GM18867 (cell line): ENCODE results near the gene UNC5B.
"Not testable (repeated sequence)": the region's sequence is repeated elsewhere in the genome, so short reads cannot be mapped to it uniquely, and the experiment has no call there.

ENCODE experiments used
- ATAC-seq: cut with Tn5 transposase; IDR thresholded peaks from one replicate; pipeline ENCODE4 v1.9.1; 2021; ENCODE audit warnings: mild to moderate bottlenecking, moderate library complexity; ENCODE audit not compliant: unreplicated experiment

The UNC5B gene

DNA sequence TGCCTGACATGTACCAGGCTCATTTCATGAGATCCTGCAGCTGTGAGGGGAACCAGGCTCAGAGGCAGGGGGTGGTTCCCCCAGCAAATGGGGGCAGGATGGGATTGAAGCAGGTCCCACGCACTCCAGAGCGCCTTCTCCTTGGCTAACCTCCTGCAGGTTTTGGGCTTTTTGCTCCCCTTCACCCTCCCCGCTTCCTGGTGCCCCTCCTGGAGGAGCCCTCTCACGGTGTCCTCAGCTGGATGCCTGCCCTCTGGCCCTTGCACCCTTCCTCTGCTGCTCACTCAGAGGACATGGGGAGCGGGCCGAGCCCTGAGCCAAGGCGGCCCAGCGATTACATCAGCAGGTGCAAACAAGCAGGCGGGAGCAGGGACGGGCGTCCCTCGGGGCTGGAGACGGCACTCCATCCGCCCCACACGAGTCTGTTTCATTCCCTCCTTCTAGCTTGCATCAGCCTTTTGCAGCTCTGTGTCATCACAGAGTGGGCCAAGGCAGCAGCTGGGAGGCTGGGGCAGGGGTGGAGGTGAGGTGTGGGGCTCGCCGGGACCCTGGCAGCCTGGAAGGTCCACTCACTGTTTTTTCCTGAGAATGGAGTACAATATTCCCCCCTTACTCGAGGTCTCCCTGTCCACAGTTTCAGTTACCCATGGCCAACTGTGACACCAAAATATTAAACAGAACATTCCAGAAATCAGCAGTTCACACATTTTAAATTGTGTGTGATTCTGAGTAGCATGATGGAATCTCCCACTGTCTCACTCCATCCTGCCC, 54.0 kb downstream of the UNC5B start:
- ATAC-seq = no peak

DNA sequence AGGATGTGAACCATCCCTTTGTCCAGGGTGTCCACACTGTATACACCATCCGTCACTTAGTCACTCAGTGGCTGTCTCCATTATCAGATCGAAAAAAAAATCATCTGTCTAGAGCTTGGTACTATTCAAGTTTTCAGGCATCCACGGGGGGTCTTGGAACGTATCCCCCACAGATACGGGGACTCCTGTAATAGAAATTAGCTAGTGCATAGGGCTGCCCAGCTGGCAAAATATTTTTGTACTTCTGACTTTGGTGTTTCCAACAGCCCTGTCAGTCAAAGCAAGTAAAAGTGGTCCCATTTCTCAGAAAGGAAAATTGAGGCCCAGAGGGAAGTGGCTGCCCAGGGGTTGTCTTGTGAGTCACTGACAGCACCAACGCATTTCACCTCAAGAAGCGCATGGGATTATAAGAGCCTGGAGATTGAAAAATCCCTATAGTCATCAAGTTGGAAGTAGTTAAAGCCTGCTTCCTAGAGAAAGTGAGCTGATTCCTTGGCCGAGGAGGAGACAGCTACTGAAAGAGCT, 54.6 kb downstream of the UNC5B start:
- ATAC-seq = no peak

DNA sequence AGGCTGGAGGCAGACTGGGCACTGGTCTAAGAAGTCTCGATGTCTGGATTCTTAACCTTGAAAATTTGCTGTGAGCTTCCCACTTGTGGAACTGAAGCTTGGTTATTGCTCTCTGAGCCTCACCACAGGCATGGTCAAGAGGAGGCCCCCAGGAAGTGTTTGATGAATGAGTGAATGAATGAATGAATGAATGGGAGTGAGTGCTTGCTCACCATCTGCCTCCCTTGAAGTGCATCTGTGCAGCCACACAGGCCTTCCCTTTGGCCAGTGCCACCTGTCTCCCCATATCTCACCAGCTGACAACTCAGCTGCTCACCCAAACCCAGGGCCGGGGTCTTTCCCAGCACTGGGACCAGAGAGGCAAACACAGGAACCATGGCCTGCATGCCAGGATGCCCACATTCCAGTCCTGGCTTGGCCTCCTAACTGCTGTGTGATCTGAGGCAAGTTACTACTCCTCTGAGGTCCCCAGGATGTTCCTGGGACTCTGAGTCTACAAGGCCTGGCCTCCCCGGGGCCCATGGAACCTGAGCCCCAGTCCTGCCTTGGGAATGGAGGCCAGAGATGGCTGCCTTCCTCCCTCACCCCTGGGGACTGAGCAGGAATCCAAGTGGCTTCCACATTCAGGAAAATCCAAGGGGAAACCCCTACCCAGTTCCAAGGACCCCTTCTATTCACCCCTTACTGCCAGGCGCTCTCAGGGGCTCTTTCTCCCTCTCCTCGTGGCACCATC, 55.3 kb downstream of the UNC5B start:
- no peak for ATAC-seq

DNA sequence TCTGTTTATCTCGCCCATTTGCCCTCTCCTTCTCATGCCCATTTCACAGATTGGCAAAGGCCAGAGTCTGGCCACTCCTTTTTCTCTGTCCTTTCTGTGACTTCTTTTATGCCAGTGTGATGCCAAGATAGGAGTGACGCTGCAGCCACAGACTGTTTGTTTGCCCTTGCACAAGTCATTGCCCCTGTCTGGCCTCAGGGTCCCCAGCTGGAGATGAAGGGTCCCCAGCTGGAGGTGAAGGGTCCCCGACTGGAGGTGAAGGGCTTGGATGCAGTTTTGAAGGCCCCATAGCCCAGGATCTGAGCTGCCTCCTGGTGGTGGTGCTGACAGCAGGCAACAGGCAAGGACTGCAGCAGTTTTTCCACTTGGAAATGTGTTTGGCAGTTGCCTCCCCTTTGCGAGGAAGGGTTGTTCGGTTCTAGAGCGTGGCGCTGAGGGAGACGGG, 55.9 kb downstream of the UNC5B start:
- no peak for ATAC-seq

DNA sequence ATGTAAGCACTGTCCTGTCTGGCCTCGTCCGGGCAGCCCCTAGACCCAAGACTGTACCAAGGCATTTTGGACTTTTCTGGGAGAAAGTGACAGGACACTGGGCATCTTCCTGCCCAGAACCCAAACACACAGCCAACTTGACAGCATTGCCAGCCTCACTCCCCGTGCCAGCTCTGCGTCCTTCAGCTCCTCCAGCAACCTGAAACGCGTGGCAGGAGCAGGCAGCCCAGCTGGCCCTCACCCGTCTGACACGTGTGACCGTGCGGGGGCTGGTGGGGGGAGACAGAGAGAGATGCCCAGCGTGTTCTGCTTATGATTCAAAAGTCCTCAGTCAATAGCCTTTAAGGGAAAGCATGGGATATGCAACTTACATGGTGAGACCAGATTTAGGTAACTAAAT, 56.4 kb downstream of the UNC5B start:
- no peak for ATAC-seq

DNA sequence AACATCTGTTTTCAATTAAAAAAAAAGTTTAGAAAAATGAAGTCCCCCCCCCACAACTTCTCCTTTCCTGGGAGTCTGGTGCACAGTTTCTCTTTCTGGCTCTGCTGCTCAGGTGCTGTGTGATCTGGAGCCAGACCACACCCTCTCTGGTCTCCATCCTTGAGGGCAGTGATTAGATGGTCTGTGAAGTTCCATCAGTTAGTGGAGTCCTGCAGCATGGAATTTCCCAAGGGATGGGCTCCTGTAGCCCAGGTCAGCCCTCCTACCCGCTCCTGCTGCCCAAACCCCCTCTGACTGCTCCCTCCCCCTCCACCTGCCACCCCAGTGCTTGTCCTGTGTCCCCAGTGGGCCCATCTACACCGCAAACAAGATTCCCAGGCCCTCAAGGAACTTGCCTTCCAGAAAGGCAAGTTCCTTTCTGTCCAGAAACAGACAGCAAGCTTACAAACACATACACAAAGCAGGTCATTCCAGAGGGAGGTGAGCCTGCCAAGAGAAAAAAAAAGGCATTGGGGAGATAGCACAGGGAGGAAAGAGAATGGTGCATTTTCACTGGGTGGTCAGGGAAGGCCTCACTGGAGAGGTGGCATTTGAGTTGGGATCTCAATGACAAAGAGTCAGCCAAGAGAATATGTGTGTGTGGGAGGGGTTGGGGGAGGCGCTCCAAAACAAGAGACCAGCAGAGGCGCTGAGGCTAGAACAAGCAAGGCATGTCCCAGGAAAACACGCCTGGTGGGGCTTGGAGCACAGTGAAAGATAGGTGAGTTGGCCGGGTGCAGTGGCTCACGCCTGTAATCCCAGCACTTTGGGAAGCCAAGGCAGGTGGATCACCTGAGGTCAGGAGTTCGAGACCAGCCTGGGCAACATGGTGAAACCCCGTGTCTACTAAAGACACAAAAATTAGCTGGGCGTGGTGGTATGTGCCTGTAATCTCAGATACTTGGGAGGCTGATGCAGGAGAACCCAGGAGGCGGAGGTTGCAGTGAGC, 57.2 kb downstream of the UNC5B start:
- ATAC-seq = no peak

DNA sequence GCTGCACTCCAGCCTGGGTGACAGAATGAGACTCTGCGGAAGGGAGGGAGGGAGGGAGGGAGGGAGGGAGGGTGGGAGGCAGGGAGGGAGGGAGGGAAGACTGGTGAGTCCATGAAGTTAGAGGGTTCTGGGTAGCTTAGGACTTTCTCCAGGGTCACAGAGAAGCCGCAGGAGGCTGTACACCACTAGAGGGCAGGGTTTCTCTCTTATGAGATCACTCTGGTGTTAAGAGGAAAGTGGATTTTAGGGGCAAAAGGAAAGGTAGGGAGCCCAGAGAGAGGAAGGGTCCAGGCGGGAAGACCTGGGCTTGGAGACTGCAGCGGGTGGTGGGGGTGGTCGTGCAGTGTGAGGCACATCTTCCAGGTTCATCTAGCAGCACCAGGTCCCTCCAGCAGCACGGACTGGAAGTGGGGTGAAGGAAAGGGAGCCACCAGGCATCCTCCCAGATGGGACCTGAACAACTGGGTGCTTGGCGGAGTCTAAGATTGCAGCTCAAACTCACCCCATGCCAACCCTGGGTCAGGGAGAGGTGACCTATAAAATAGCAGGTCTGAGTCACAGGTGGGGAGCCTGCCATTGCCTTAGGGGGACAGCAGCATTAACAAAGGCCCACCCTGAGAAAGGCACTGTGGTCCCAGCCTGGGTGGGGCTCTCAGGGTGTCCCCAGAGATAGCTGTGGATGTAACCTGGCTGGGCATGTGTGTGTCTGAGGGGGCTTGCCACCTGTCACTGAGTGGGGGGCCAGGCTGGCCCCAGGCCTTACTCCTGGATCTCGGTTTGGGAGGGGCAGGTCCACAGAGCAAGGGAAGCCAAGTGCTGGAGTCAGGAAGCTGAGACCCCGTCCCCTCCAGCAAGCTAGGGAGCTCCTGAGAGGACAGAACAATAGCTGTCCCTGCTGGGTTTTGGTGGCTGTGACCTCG, 58.2 kb downstream of the UNC5B start:
- ATAC-seq = no peak

DNA sequence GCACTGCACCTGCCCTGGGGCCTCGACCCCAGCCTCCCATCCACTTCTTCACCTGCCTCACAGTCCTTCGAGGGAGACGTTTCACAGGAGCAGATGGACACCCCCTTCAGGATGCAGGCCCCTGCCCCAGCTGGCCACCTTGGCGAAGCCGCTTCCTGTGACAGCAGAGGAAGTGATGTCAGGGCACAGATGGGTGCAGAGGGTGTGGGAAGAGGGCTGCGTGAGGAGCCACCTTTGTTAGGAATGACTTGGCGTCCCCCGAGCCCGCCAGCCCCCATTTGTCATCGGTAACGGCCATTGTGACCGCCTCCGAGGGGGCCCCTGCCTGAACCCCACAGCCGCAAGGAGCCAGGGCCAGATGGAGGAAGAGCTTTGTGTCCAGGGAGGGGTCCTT, 59.3 kb downstream of the UNC5B start:
- no peak for ATAC-seq

DNA sequence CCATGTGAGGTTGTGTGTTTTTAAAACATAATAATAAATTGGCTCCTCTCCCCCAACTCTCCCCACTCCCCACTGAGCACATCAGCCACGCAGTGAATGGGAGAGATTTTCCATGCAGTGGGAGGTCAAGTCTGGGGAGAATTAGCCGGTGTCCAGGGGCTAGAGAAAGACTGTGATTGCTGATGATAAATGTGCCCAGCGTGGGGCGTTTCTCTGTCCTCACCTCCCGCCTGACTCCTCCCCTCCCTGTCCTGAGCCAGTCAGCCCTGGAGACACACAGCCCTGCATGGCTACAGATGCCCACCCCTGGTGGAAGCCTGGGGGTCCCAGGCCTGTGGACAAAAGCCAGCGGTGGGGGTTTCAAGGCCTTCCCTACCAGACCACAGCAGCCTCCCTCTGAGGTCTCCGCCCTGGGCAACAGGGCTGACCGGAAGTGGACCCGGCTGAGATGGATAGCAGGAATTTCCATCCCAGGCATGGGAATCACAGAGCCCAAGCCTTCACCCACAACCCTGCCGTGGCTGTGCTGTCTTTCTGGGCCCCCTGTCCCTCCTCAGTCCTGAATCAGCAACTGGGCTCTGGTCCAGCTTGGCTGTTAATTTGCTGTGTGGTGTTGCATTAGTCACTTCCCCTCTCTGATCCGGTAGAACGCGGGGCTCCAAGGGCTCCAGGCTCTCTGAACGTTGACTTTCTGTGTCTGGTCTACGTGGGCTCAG, 59.8 kb downstream of the UNC5B start:
- no peak for ATAC-seq

DNA sequence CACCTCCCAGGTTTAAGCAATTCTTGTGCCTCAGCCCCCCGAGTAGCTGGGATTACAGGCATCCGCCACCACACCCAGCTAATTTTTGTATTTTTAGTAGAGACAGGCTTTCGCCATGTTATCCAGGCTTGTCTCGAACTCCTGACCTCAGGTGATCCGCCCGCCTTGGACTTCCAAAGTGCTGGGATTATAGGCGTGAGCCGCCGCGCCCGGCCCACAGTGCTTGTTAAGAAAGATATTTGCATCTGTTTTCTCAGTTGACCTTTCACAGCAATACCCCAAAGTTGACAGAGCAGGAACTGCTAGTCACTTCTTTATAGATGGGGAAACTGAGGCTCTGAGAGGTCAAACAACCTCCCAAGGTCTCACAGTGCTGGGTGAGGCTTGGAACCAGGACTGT, 60.6 kb downstream of the UNC5B start:
- ATAC-seq = not testable (repeated sequence)

DNA sequence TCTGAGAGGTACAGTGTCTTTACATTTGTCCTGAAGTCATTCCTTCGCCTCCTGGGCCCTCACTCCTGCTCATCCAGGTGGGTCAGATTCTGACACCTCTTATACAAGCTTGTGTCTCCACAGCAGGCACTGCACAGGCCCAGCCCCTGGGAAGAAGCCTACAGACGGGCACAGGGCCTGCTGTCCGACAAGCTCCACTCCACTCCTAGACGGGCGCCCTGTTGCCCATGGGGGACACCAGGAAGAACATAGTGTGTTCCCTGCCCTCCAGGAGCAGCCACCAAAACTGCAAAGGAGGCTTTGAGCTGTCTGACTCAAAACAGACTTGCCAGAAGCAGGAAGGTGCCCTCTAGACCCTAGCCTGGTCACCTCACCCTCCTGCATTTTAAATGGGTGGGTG, 61.1 kb downstream of the UNC5B start:
- ATAC-seq = no peak

DNA sequence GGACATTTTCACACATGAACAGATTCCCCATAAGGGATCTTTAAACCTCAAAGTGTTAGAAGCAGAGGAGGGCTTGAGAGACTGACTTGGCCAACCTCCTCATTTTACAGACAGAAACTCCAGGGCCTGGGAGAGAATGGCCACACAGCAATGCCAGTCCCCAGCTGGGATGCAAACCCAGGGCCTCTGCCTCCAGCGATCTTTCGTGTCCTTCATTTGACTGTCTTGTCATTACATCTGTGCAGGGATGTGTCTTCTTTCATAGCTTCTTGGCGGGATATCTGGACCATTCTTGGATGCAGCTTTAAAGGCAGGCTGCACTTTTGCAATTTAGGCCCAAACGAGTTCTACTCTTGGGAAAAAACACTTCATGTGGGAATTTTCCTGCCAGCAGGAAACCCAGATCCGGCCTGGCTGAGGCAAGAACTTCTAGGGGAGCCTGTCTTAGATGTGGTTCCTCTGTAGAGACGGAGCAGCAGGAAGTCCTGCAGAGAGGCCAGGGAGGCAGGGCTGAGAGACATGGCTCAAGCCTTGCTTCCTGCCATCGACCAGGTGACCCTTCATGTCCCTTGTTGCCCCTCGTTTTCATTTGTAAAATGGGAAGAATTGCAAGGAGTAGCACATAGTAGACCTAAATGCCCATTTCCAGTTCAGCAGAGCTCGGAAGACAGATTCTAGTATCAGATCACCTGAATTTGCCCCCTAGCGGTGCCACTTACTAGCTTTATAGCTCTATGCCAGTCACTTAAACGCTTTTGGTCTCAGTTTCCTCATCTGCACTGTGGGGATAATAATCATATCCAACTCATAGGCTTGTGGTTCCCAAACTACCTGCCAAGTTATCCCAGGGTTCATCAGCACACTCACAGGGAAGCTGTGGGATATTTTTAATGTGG, 62.8 kb downstream of the UNC5B start:
- no peak for ATAC-seq

DNA sequence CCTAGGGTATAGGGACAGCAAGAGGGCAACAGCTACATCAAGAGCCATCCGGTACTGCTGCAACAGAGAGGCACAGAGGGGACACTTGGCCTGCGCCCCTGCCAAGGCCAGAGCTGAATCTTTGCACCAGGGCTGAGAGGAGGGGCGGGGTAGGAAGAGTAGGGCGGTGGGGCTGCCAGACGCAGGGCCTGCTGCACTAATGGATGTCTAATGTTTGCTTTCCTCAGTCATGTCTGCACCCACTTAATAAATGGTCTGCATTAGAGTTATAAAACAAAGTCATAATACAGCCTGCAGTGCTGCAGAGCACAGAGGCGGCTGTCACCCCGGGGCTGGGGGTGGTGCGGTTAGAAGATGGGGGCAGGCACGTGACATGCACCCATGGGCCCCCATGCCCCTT, 64.5 kb downstream of the UNC5B start:
- no peak for ATAC-seq

DNA sequence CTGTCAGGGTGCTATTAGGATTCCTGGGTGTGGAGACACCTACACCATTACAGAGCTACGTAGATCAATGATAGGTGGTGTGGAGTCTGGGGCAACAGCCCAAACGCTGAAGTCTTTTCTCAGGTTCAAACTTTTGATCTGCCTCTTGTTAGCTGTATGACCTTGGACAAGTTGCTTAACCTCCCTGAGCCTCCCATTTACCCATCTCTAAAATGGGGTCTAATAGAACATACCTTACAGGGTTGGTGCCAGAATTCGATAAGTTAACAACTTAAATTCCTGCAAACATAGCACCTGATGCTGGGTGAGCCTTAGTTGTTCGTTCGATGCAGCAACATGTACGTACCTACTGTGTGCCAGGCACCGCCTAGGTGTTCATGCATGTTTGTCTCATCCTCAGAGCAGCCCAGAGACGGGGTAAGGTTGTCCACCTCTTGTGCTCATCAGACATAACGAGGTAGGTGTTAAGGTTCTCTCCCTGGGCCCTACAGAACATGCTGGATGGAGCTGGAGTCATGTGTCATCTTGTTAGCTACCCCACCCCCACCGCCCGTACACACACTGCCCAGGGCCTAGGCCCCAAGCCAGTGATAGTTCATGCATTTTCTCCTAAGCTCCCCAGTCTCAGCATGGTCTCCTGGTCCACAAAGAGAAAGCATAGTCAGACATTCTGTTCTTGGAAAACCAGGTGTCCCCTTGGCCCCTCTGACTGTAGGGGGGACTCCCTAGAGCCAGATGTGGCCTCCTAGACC, 65.7 kb downstream of the UNC5B start:
- ATAC-seq = no peak

DNA sequence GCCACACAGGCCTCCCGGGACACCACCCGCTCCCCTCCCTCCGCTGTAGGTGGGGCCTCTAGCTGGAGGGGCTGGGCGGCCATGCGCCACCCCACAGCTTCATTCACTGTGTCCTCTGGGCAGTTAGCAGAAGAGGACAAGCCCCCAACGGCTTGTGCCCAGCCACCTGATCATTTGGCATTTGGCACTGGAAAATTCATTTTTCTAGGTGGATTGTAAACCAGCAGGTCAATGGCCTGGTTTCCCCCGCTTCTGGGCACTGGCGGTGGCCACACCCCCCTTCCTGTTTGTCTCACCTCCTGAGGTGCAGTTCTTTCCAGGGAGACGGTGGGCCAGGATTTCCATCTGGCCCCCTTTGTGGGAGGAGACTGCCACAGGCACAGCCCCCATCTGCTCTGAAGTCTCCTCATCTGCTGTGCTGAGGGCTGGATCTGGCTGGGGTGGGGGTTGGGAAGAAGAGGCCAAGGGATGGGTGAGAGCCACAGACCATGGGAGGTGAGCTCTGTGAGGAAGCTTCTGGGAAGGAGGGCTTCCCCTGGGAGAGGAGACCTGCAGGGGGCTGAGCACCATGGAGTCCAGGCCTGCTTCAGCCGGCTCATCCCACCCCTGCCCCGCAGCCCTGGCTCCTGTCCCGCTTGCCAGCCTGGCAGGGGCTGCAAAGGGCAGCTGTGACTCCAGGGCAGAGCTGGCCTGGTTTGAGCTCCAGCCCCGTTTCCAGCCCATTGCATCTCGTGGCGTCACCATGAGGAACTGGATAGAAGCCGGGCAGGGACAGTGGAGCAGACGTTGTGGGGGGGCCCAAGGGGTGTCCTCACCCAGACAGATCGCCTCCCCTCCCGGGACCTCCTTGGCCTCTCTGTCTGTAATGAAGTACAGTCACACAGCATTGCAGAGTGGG, 66.6 kb downstream of the UNC5B start:
- ATAC-seq = no peak

DNA sequence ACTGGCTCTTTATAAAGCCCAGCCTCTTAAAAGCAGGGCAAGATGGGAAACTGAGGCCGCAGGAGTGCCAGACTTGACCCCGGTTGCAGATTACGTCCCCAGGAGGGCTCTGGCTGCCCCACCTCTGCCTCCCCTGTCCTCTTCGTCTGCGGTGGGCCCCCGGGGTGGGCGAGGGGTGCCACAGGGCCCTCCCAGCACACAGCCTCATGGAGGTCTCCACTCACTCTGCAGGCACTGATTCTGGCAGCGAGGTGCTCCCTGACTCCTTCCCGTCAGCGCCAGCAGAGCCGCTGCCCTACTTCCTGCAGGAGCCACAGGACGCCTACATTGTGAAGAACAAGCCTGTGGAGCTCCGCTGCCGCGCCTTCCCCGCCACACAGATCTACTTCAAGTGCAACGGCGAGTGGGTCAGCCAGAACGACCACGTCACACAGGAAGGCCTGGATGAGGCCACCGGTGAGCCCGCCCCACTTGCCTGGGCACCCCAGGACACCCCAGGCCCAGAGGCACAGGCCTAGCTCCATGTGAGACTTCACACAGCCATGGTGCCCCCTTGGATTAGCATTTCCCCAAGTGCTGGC, 67.3 kb downstream of the UNC5B start:
- ATAC-seq = no peak
